GM12873 (cell line): ENCODE results near the gene SH2D1B.

ENCODE experiments used
- TF ChIP-seq, protein P1 (sequence below): IDR thresholded peaks from 2 replicates; pipeline ENCODE4 v1.5.1; 2012; ENCODE audit warnings: low read depth, mild to moderate bottlenecking, moderate library complexity, low read length, control low read depth; ENCODE audit not compliant: insufficient read depth; ENCODE audit errors: missing control alignments

The SH2D1B gene

GRCh38 chr1:162374406-162374805, 37.5 kb downstream of the SH2D1B start:
- TF ChIP-seq, protein P1, sequence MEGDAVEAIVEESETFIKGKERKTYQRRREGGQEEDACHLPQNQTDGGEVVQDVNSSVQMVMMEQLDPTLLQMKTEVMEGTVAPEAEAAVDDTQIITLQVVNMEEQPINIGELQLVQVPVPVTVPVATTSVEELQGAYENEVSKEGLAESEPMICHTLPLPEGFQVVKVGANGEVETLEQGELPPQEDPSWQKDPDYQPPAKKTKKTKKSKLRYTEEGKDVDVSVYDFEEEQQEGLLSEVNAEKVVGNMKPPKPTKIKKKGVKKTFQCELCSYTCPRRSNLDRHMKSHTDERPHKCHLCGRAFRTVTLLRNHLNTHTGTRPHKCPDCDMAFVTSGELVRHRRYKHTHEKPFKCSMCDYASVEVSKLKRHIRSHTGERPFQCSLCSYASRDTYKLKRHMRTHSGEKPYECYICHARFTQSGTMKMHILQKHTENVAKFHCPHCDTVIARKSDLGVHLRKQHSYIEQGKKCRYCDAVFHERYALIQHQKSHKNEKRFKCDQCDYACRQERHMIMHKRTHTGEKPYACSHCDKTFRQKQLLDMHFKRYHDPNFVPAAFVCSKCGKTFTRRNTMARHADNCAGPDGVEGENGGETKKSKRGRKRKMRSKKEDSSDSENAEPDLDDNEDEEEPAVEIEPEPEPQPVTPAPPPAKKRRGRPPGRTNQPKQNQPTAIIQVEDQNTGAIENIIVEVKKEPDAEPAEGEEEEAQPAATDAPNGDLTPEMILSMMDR, result no peak

- TF ChIP-seq, protein P1, result no peak
Observed at GRCh38 chr1:162373541-162374260, 38.2 kb downstream of the SH2D1B start.

DNA sequence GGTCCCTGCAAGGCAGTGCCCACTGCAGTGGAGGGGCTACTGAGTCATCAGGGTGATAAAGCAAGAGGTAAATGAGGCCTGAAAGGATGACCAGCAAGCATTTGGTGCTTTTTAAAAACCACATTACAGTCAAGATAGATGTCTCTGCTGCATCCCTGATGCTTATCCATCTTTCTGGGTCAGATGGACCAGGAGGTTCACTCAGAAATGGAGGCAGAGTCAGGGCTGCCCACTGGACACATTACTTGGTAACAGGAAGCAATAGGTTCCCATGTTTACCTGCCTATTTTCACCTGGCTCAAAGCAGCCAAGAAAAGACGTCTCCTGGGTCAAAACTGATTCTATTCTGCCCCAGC, 38.9 kb downstream of the SH2D1B start:
- TF ChIP-seq, protein P1, result no peak

DNA sequence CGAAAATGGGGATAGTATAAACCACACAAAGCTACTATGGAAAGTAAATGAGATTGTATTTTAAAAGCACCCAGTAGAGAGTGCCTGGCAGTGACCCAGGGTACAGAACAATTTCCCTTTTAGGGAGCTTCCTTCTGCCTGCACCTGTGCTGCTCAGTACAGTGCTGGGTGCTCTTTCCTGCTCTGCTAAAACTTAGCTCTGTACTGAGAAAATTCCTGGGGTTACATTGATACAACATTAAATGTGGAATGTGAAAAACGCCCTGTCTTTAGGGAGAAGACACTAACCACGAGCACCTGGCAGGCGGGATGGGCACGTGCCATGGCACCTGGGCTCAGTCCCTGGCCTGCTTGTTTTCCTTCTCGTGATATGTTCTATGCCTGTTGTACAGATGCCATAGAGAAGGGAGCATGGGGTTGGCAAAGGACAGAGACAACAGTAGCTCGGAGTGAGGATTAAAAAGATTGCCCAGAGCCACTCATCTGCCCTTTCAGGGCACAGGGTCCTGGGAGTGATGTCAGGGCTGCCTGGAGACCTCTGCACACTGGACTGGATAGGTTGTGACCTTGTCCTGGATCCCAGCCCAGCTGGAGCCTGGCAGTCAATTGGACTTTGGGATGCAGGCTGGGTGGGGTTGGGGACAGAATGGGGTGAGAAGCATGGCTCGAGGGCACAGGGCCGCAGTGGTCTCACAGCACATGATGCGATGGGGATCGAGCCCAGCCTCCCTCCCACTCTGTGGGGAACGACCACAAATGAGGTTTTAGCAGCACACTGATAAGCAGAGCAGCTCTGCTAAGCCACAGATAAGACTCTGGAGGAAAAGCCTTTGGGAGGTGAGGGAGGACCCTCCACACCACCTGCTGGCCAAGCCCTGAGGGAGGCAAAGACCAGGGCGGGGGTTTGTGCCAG, 39.5 kb downstream of the SH2D1B start:
- TF ChIP-seq, protein P1, result no peak

DNA sequence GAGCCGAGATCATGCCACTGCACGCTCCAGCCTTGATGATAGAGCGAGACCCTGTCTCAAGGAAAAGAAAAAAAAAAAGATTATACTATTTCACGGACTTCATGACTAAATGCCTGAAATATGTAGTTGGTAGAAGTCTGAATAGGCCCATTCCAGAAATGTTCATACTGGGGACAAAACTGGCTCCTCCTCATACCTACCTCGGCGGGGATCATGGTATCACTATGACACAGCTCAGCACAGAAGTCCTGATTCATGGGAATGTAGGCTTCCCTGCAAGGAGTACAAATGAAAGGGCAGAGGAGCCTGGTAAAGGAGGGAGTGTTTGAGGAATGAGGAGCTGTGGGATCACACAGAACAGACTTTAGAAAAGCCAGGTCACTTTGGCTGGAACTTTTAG, 40.3 kb downstream of the SH2D1B start:
- TF ChIP-seq, protein P1, result no peak

DNA sequence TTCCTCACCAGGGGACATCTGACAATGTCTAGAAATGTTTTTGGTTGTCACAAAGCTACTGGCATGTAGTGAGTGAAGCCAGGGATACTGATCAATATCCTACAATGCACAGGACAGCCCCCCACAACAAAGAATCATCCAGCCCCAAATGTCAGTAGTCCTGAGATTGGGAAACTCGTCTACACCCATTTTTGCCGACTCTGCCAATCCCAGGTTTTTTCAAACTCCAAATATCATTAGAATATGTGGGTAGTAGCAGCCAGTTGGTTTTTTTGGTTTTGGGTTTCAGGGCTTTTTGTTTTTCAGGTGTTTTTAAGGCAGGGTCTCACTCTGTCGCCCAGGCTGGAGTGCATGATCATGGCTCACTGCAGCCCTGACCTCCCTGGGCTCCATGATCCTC, 41.2 kb downstream of the SH2D1B start:
- TF ChIP-seq, protein P1, result no peak

DNA sequence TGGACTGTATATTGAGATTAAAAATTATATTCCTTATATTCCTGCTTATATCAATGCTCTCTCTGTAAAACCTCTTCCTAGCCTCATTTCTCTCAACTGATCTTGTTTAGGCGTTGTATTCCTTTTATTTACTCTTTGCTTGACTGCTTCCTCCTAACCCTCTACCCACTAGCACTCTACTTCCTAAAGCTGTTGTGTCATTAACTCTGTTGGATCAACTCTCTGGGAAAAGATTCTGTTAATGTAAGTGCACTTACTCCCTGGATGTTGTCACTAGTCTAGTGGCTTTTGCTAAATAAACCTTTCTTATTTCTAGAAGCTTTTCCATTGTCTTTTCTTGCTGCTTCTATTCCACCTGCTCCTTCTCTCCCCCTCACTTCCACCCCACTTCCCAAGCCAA, 41.8 kb downstream of the SH2D1B start:
- TF ChIP-seq, protein P1, result no peak
